ENCODE data around the gene CNBD2.
A peak's percentile ranks its signal among the peaks of the same experiment; 100 is the strongest.
"Not testable (repeated sequence)": the region's sequence is repeated elsewhere in the genome, so short reads cannot be mapped to it uniquely, and the experiment has no call there.

The CNBD2 gene

GRCh38 chr20:36062799-36063198, 94.4 kb downstream of the CNBD2 start:
- H3K4me3 ChIP-seq: no peak overlapping the region
- H3K36me3 ChIP-seq: no peaks in the 10 kb centered on the region
- H3K9me3 ChIP-seq: no peaks in the 10 kb centered on the region
- H3K27me3 ChIP-seq: no peaks in the 10 kb centered on the region
- TF ChIP-seq CTCF (IDR thresholded peaks at IDR 0.05): no peak
- H3K27ac ChIP-seq: no peak overlapping the region
- no peak for DNase-seq
- intact Hi-C loops (cut with DNase I; ENCODE audit: low total_unique reads): no loop called here
- peaks cover 0 to 16% (median 5%) of the 10 kb centered on the region in 4 donors for H3K4me1 ChIP-seq

- no peak for TF ChIP-seq CTCF (IDR thresholded peaks at IDR 0.05)
- Histone ChIP-seq H3K27me3 (no peaks in the 10 kb centered on the region), H3K27ac (peak overlapping the region; percentile 85 to 90), H3K4me1 (peaks cover 0 to 16% (median 5%) of the 10 kb centered on the region in 4 donors), H3K9me3 (no peaks in the 10 kb centered on the region), H3K36me3 (no peaks in the 10 kb centered on the region), H3K4me3 (peak overlapping the region; percentile 58 to 67)
- DNase-seq: no peak
- intact Hi-C loops (cut with DNase I; ENCODE audit: low total_unique reads): no loop called here
These were observed 95.7 kb downstream of the CNBD2 start for GRCh38 chr20:36063916-36064657.

GRCh38 chr20:36064658-36065426, 96.5 kb downstream of the CNBD2 start:
- Histone ChIP-seq H3K27me3 (no peaks in the 10 kb centered on the region), H3K27ac (peak overlapping the region; percentile 85 to 90), H3K36me3 (no peaks in the 10 kb centered on the region), H3K4me3 (peak overlapping the region; percentile 58 to 67), H3K4me1 (peaks cover 0 to 16% (median 5%) of the 10 kb centered on the region in 4 donors), H3K9me3 (no peaks in the 10 kb centered on the region)
- DNase-seq: peak; percentile 94 to 97
- TF ChIP-seq CTCF (IDR thresholded peaks at IDR 0.05): peak in 1 of 2 experiments; percentile 8
- intact Hi-C loops (cut with DNase I; ENCODE audit: low total_unique reads): no loop called here

DNA sequence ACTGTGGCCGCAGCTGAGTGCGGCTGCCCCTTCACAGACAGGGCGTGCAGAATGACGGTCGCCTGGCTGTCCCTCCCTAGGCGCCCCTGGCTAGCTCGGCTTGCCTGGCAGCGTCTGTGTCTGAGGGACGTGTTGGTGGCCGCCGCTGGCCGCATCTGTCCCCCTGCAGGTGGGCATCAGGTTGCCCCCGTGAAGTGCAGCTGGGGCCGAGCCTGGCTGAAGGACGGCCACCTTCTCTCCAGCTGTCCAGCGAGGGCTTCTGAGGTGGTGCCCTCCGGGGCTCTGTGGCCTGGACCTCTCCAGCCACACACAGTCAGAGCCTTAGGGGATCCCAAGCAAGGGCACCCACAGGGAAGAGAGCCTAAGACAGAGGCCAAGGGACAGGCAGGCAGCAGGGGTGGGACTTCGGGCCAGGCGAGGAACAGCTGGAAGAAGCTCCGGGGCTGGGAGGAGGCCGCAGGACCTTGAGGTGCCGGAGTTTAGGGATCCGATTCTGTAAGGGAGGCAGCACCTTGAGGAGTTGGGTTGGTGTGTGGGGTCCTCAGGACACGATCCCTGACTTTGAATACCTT, 97.1 kb downstream of the CNBD2 start:
- no peaks in the 10 kb centered on the region for H3K9me3 ChIP-seq
- H3K36me3 ChIP-seq: no peaks in the 10 kb centered on the region
- peak overlapping the region; percentile 85 to 90 for H3K27ac ChIP-seq
- intact Hi-C loops (cut with DNase I; ENCODE audit: low total_unique reads): no loop called here
- no peaks in the 10 kb centered on the region for H3K27me3 ChIP-seq
- H3K4me1 ChIP-seq: peaks cover 0 to 16% (median 5%) of the 10 kb centered on the region in 4 donors
- TF ChIP-seq CTCF (IDR thresholded peaks at IDR 0.05): no peak
- peak overlapping the region; percentile 58 to 67 for H3K4me3 ChIP-seq
- no peak for DNase-seq

DNA sequence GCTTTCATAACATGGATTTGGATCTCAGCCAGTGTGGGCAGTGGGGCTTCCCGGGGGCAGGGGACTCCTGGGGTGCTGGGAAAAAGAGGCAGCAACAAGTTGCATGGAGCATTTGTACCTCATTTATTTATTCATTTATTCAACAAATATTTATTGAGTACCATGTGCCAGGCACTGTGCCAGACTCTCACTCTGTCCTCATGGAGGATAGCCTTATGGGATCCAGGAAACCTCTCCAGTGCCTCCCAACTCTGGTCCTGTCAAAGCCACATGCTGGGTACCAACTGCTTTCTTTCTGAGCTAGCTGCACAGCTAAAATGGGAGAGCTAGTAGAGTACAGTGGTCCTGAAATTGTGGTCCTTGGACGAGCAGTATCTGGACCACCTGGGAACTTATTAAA, 98.4 kb downstream of the CNBD2 start:
- Histone ChIP-seq H3K4me1 (peaks cover 0 to 16% (median 5%) of the 10 kb centered on the region in 4 donors), H3K9me3 (no peaks in the 10 kb centered on the region), H3K27me3 (no peaks in the 10 kb centered on the region), H3K4me3 (no peak overlapping the region), H3K36me3 (no peaks in the 10 kb centered on the region), H3K27ac (no peak overlapping the region)
- TF ChIP-seq CTCF (IDR thresholded peaks at IDR 0.05): no peak
- no peak for DNase-seq
- intact Hi-C loops (cut with DNase I; ENCODE audit: low total_unique reads): no loop called here

DNA sequence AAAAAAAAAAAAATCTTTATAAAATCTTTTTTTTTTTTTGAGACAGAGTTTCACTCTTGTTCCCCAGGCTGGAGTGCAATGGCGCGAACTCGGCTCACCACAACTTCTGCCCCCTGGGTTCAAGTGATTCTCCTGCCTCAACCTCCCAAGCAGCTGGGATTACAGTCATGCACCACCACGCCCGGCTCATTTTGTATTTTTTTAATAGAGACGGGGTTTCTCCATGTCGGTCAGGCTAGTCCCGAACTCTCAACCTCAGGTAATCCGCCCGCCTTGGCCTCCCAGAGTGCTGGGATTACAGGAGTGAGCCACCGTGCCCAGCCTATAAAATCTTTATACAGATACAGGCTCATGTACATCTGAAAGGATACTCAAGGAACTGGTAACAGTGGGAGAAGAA, 100.1 kb downstream of the CNBD2 start:
- not testable (repeated sequence) for H3K27me3 ChIP-seq

More for the DNA sequence above, 100.1 kb downstream of the CNBD2 start:
- DNase-seq; H3K9me3 ChIP-seq; H3K4me3 ChIP-seq; H3K36me3 ChIP-seq; intact Hi-C loops (cut with DNase I; ENCODE audit: low total_unique reads); H3K27ac ChIP-seq: not testable (repeated sequence)
- peaks cover 0 to 16% (median 5%) of the 10 kb centered on the region in 4 donors for H3K4me1 ChIP-seq
